B cell (primary cell): ENCODE results near the gene PLS3. TPM values are rescaled to one million over a fixed set of nuclear protein-coding genes. Genes with fewer than 3 reads are reported as not detected.

ENCODE experiments used
- ATAC-seq: fragments of 200-7000 bp; cut with Tn5 transposase; one replicate; pipeline ENCODE4 v1.10.0; 2021; ENCODE audit warnings: low read depth, mild to moderate bottlenecking, moderate number of reproducible peaks, moderate library complexity
- CTCF ChIA-PET: fragments of 350-600 bp; sonication (Branson Sonifier 250); formaldehyde crosslinking; loops from one replicate; lab custom pipeline; 2021; ENCODE audit warnings: antibody characterized with exemption, inconsistent platforms; lab: Charles Lee
- POLR2A ChIA-PET: fragments of 350-600 bp; sonication (Branson Sonifier 250); formaldehyde crosslinking; loops from one replicate; lab custom pipeline; 2021; ENCODE audit warnings: antibody characterized with exemption; lab: Charles Lee
- DNase-seq: peaks from one replicate; pipeline ENCODE4 v3.0.0; 2013
- H2AFZ ChIP-seq: 2 replicates; pipeline ENCODE4 v1.6.1; 2012; ENCODE audit warnings: mild to moderate bottlenecking, low read depth, low read length; ENCODE audit not compliant: insufficient read depth, poor library complexity, severe bottlenecking
- H3K27ac ChIP-seq, 2 donors: 1 replicate in 1 of 2; 2 replicates in 1 of 2; pipeline ENCODE4 v1.5.1; 2012 to 2013; ENCODE audit warnings: low read length in 2 of 2, mild to moderate bottlenecking in 2 of 2, moderate library complexity in 1 of 2
- H3K27me3 ChIP-seq, 4 experiments: fragments of 200-600 bp in 1 of 4; sonication (generic) in 1 of 4; replicated peaks in 1 of 4; 1 replicate in 2 of 4; 2 replicates in 2 of 4; pipeline versions ENCODE4 v1.6.1 to v1.7.0; 2013 to 2016; ENCODE audit warnings: low read length in 3 of 4, mild to moderate bottlenecking in 2 of 4, mixed read lengths in 1 of 4, moderate library complexity in 1 of 4; ENCODE audit not compliant: insufficient read depth in 4 of 4, control insufficient read depth in 3 of 4; ENCODE audit errors: control extremely low read depth in 1 of 4
- H3K36me3 ChIP-seq, 2 experiments: replicated peaks in 1 of 2; 1 replicate in 1 of 2; 2 replicates in 1 of 2; pipeline versions ENCODE4 v1.6.1 to v1.7.1; 2013; ENCODE audit warnings: low read length in 1 of 2; ENCODE audit not compliant: insufficient read depth in 2 of 2, control insufficient read depth in 1 of 2; ENCODE audit errors: control extremely low read depth in 1 of 2, extremely low read depth in 1 of 2
- H3K4me1 ChIP-seq, 2 donors: fragments of 200-600 bp in 1 of 2; sonication (generic) in 1 of 2; 1 replicate in 1 of 2; 2 replicates in 1 of 2; pipeline versions ENCODE4 v1.5.1 to v1.6.1; 2013 to 2017; ENCODE audit warnings: low read length in 2 of 2; ENCODE audit not compliant: control insufficient read depth in 2 of 2, insufficient read depth in 2 of 2
- H3K4me2 ChIP-seq: replicated peaks from 2 replicates; pipeline ENCODE3; 2012; ENCODE audit warnings: mild to moderate bottlenecking, low read depth, low read length; ENCODE audit not compliant: poor library complexity, severe bottlenecking
- H3K4me3 ChIP-seq, 5 experiments: fragments of 200-600 bp in 1 of 5; sonication (generic) in 1 of 5; 1 replicate in 3 of 5; 2 replicates in 2 of 5; pipeline versions ENCODE4 v1.5.1 to v1.7.0; 2011 to 2016; ENCODE audit warnings: low read length in 4 of 5, mild to moderate bottlenecking in 4 of 5, low read depth in 2 of 5, control low read depth in 1 of 5, moderate library complexity in 1 of 5; ENCODE audit not compliant: insufficient read depth in 1 of 5; ENCODE audit errors: control extremely low read depth in 1 of 5, extremely low read depth in 1 of 5
- H3K79me2 ChIP-seq: fragments of 200-600 bp; sonication (generic); one replicate; pipeline ENCODE4 v1.6.0; 2016; ENCODE audit warnings: low read length; ENCODE audit not compliant: control insufficient read depth, insufficient read depth
- H3K9ac ChIP-seq: fragments of 200-600 bp; sonication (generic); 2 replicates; pipeline ENCODE4 v1.6.1; 2017; ENCODE audit warnings: mild to moderate bottlenecking, low read length, moderate library complexity
- H3K9me3 ChIP-seq, 3 donors: one replicate each; pipeline versions ENCODE4 v1.6.1 to v1.7.1; 2013; ENCODE audit warnings: low read length in 2 of 3; ENCODE audit not compliant: control insufficient read depth in 2 of 3, insufficient read depth in 1 of 3; ENCODE audit errors: control extremely low read depth in 1 of 3
- H4K20me1 ChIP-seq: 2 replicates; pipeline ENCODE4 v1.6.0; 2012; ENCODE audit warnings: mild to moderate bottlenecking, low read length; ENCODE audit not compliant: insufficient read depth, control insufficient read depth, poor library complexity, severe bottlenecking
- H3K27ac Mint-ChIP-seq: one replicate; pipeline ENCODE4 v1.8.0; 2021; ENCODE audit warnings: mixed read lengths
- H3K27me3 Mint-ChIP-seq: one replicate; pipeline ENCODE4 v1.8.0; 2021; ENCODE audit warnings: mixed read lengths
- H3K4me1 Mint-ChIP-seq: one replicate; pipeline ENCODE4 v1.8.0; 2021; ENCODE audit warnings: mixed read lengths
- H3K4me3 Mint-ChIP-seq: one replicate; pipeline ENCODE4 v1.8.0; 2021; ENCODE audit warnings: mixed read lengths
- H3K9me3 Mint-ChIP-seq: one replicate; pipeline ENCODE4 v1.8.0; 2022; ENCODE audit warnings: mixed read lengths; ENCODE audit not compliant: insufficient read depth
- EZH2 ChIP-seq: IDR thresholded peaks from 2 replicates; pipeline ENCODE4 v1.6.1; 2012; ENCODE audit warnings: borderline replicate concordance, low read depth, mild to moderate bottlenecking, moderate library complexity, low read length; ENCODE audit not compliant: insufficient read depth, poor library complexity, severe bottlenecking
- WGBS: methylation state at CpG from one replicate; pipeline ENCODE4 v1.1.5; 2013; ENCODE audit warnings: missing lambda C conversion rate; ENCODE audit not compliant: insufficient coverage; 5-methylcytosine and 5-hydroxymethylcytosine counted together
- intact Hi-C: fragments of 100-400 bp; cut with micrococcal nuclease; formaldehyde crosslinking; loops from one replicate; pipeline ENCODE4 v1.10.0; 2022
- polyA plus RNA-seq: library from polyadenylated mRNA; depleted of rRNA; stranded (reverse); fragments of >200 nt; gene quantifications from 2 replicates; pipeline ENCODE4 v1.2.3, GENCODE V29; 2012
- total RNA-seq, 2 donors: library from RNA; stranded (reverse); fragments of 120-200 nt in 1 of 2; gene quantifications; 1 replicate in 1 of 2; 2 replicates in 1 of 2; pipeline versions ENCODE4 v1.2.3 to v1.2.4, GENCODE V29; 2013 to 2022
- TF ChIP-seq, protein P1 (sequence below): fragments of 200-600 bp; IDR thresholded peaks from one replicate; pipeline ENCODE4 v1.8.0; 2022; ENCODE audit warnings: antibody characterized with exemption, mild to moderate bottlenecking

PLS3 gene
- total and polyA plus RNA-seq, 2 donors (not counting 1 experiment from before 2014, with no cell fraction given), result not detected

- no peaks in the 10 kb centered on the region for H4K20me1 ChIP-seq
- CTCF ChIA-PET, result no interaction called here
- intact Hi-C loops, result no loop called here
- H3K4me2 ChIP-seq, result no peak overlapping the region
- POLR2A ChIA-PET, result no interaction called here
- H3K9ac ChIP-seq, result no peak overlapping the region
- no peak overlapping the region for H3K4me3 ChIP-seq
- H3K79me2 ChIP-seq, result no peaks in the 10 kb centered on the region
- ATAC-seq, result no peak
- H3K9me3 Mint-ChIP-seq, result no peaks in the 10 kb centered on the region
- WGBS, result no CpG with 5 or more reads among the region's 1 CpG
- DNase-seq, result no peak
- H3K27me3 ChIP-seq, result no peaks in the 10 kb centered on the region
- H3K4me3 Mint-ChIP-seq, result no peak overlapping the region
- H3K27ac Mint-ChIP-seq, result no peak overlapping the region
- no peaks in the 10 kb centered on the region for H3K9me3 ChIP-seq
- no peaks in the 10 kb centered on the region for H3K27me3 Mint-ChIP-seq
- no peaks in the 10 kb centered on the region for H3K36me3 ChIP-seq
- H3K4me1 ChIP-seq, result no peaks in the 10 kb centered on the region
- no peaks in the 10 kb centered on the region for H3K4me1 Mint-ChIP-seq
- no peak overlapping the region for H2AFZ ChIP-seq
- H3K27ac ChIP-seq, result no peak overlapping the region
- TF ChIP-seq, protein P1, sequence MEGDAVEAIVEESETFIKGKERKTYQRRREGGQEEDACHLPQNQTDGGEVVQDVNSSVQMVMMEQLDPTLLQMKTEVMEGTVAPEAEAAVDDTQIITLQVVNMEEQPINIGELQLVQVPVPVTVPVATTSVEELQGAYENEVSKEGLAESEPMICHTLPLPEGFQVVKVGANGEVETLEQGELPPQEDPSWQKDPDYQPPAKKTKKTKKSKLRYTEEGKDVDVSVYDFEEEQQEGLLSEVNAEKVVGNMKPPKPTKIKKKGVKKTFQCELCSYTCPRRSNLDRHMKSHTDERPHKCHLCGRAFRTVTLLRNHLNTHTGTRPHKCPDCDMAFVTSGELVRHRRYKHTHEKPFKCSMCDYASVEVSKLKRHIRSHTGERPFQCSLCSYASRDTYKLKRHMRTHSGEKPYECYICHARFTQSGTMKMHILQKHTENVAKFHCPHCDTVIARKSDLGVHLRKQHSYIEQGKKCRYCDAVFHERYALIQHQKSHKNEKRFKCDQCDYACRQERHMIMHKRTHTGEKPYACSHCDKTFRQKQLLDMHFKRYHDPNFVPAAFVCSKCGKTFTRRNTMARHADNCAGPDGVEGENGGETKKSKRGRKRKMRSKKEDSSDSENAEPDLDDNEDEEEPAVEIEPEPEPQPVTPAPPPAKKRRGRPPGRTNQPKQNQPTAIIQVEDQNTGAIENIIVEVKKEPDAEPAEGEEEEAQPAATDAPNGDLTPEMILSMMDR, result no peak
- TF ChIP-seq EZH2, result no peak
These were observed 63.9 kb downstream of the PLS3 start for GRCh38 chrX:115624916-115625315.

DNA sequence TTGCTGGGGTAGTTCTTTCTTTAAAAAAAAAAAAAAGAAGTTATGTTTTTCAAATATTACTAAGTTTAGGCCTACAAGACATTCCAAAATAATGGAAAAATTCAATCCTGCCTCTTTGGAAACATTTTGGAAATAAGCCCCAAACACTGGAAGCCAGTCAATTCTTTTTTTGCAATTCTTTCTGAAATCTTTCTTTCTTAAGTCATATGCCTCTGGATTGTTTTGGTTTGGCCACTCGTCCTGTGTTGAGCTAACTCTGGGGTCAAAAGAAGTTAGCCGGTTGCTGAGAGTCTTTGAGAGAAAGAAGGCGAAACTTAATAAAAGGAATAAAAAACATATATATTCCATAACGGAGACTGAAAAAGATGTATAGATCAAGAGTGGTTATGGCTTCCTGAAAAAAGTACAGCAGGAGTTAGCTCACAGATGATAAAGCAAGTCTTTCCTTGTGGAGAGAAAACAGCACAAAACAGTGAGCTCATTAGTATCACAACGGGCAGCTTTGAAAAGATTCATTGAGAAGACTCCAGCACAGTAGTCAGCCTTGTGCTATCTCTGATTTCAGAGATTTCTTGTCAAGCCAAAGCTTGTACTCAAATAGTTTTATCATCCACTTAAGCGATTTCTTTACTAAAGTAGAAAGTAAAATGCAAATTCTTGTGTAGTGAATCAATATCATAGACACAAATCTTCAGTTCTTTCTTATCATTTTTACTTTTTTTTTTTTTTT is 64.8 kb downstream of the PLS3 start:
- no peak overlapping the region for H3K4me3 ChIP-seq
- H2AFZ ChIP-seq, result no peak overlapping the region
- no peak overlapping the region for H3K4me3 Mint-ChIP-seq
- H3K27ac Mint-ChIP-seq, result no peak overlapping the region
- WGBS, result 80% methylated on average over 1 of the region's 6 CpGs
- no peak overlapping the region for H3K27ac ChIP-seq
- ATAC-seq (no peak), DNase-seq (no peak)
- ChIA-PET CTCF (interaction anchor here (0.7 kb wide), 1 partner anchor 29 kb away, joined by 3 read pairs; no protein-coding TSS in a partner anchor), POLR2A (no interaction called here)
- no peak overlapping the region for H3K9ac ChIP-seq
- no peaks in the 10 kb centered on the region for H3K9me3 Mint-ChIP-seq
- no peaks in the 10 kb centered on the region for H3K4me1 ChIP-seq
- no peaks in the 10 kb centered on the region for H3K27me3 ChIP-seq
- H3K4me2 ChIP-seq, result no peak overlapping the region
- no peaks in the 10 kb centered on the region for H3K36me3 ChIP-seq
- H3K4me1 Mint-ChIP-seq, result no peaks in the 10 kb centered on the region
- H4K20me1 ChIP-seq, result no peaks in the 10 kb centered on the region
- no peak for TF ChIP-seq EZH2
- TF ChIP-seq, protein P1, result no peak
- H3K9me3 ChIP-seq, result no peaks in the 10 kb centered on the region
- no peaks in the 10 kb centered on the region for H3K27me3 Mint-ChIP-seq
- no peaks in the 10 kb centered on the region for H3K79me2 ChIP-seq
- intact Hi-C loops, result no loop called here
